Measurements from ENCODE around the gene ELP6. TPM values are rescaled to one million over a fixed set of nuclear protein-coding genes. Genes with fewer than 3 reads are reported as not detected.
"Not testable (repeated sequence)": the region's sequence is repeated elsewhere in the genome, so short reads cannot be mapped to it uniquely, and the experiment has no call there.

Gene ELP6
- total and polyA plus RNA-seq, 4 donors = 18.8 to 21.4 (median 19.5) TPM

DNA sequence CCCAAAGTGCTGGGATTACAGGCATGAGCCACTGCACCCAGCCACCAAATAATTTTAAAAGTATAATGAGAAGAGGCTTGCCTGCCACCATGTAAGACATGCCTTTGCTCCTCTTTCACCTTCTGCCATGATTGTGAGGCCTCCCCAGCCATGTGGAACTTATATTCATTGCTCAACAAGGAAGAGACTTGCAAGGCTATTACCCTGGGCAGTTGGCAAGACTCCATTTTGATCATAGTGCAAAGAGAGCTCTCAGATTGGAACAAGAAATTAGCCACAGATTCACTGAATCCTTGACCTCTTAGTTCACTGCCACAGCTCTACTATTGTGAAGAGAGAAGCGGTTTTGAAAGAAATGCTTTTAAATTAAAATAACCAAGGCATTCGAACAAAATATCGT lies 43.9 kb downstream of the ELP6 start:
- no peak for DNase-seq (ENCODE audit: low spot score)
- peaks cover 8 to 23% (median 10%) of the 10 kb centered on the region in 4 donors for H3K4me1 ChIP-seq (ENCODE audit: control insufficient read depth in 4 of 4, insufficient read depth in 4 of 4, low read length in 3 of 4)
- no peak overlapping the region for H3K9ac ChIP-seq (ENCODE audit: low read depth in 1 of 2, low read length in 2 of 2)
- WGBS = 86% methylated on average over 3 of the region's 3 CpGs
- peaks cover 0 to 3% (median 1%) of the 10 kb centered on the region in 4 donors for H3K36me3 ChIP-seq (ENCODE audit: control insufficient read depth in 4 of 4, insufficient read depth in 3 of 4, low read depth in 1 of 4, low read length in 3 of 4)
- H3K9me3 ChIP-seq (ENCODE audit: control insufficient read depth in 4 of 4, low read length in 3 of 4) = no peaks in the 10 kb centered on the region
- no peak overlapping the region for H3K27ac ChIP-seq (ENCODE audit: low read depth in 1 of 2, low read length in 2 of 2)
- peak; percentile 26 to 50 for TF ChIP-seq HNF4A (conservative IDR thresholded peaks at IDR 0.05)
- TF ChIP-seq RXRA (IDR thresholded peaks at IDR 0.05) = peak in 1 of 2 donors; percentile 40
- TF ChIP-seq HNF4G (IDR thresholded peaks at IDR 0.05) = no peak
- H3K27me3 ChIP-seq (ENCODE audit: control insufficient read depth in 4 of 4, insufficient read depth in 4 of 4, low read length in 3 of 4) = no peaks in the 10 kb centered on the region
- no peak overlapping the region for H3K4me3 ChIP-seq (ENCODE audit: low read depth in 1 of 3, low read length in 3 of 3)

GRCh38 chr3:47468315-47468714 lies 45.2 kb downstream of the ELP6 start:
- not testable (repeated sequence) for H3K9ac ChIP-seq (ENCODE audit: low read depth in 1 of 2, low read length in 2 of 2); H3K4me3 ChIP-seq (ENCODE audit: low read depth in 1 of 3, low read length in 3 of 3); H3K27me3 ChIP-seq (ENCODE audit: control insufficient read depth in 4 of 4, insufficient read depth in 4 of 4, low read length in 3 of 4); H3K36me3 ChIP-seq (ENCODE audit: control insufficient read depth in 4 of 4, insufficient read depth in 3 of 4, low read depth in 1 of 4, low read length in 3 of 4); DNase-seq (ENCODE audit: low spot score); H3K9me3 ChIP-seq (ENCODE audit: control insufficient read depth in 4 of 4, low read length in 3 of 4); H3K27ac ChIP-seq (ENCODE audit: low read depth in 1 of 2, low read length in 2 of 2)
- H3K4me1 ChIP-seq (ENCODE audit: control insufficient read depth in 4 of 4, insufficient read depth in 4 of 4, low read length in 3 of 4) = peaks cover 2 to 14% (median 6%) of the 10 kb centered on the region in 4 donors
- 96% methylated on average over 1 of the region's 1 CpG for WGBS

DNA sequence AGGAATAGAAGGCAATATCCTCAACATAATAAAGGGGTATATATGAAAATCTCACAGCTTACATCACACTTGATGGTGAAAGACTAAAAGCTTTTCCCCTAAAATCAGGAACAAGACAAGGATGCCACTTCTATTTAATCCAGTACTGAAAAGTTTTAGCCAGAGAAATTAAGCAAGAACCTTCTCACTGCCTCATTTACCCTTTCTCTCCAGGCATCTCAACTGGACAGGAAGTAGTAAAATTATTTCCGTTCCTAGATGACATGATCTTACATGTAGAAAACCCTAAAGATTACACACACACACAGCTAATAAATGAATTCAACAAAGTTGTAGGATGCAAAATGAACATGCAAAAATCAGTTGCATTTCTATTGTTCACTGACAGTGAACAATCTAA lies 48.9 kb downstream of the ELP6 start:
- TF ChIP-seq RAD21 (IDR thresholded peaks at IDR 0.05) (no peak), HNF4A (conservative IDR thresholded peaks at IDR 0.05) (no peak), SP1 (IDR thresholded peaks at IDR 0.05) (no peak)
- TF ChIP-seq, protein P1, sequence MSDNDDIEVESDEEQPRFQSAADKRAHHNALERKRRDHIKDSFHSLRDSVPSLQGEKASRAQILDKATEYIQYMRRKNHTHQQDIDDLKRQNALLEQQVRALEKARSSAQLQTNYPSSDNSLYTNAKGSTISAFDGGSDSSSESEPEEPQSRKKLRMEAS (IDR thresholded peaks at IDR 0.05) = no peak
- H3K9ac ChIP-seq (ENCODE audit: low read depth in 1 of 2, low read length in 2 of 2) = no peak overlapping the region
- WGBS = 78% methylated on average over 1 of the region's 1 CpG
- no peaks in the 10 kb centered on the region for H3K9me3 ChIP-seq (ENCODE audit: control insufficient read depth in 4 of 4, low read length in 3 of 4)
- peaks cover 0 to 3% (median 2%) of the 10 kb centered on the region in 4 donors for H3K36me3 ChIP-seq (ENCODE audit: control insufficient read depth in 4 of 4, insufficient read depth in 3 of 4, low read depth in 1 of 4, low read length in 3 of 4)
- no peak overlapping the region for H3K4me3 ChIP-seq (ENCODE audit: low read depth in 1 of 3, low read length in 3 of 3)
- H3K27me3 ChIP-seq (ENCODE audit: control insufficient read depth in 4 of 4, insufficient read depth in 4 of 4, low read length in 3 of 4) = no peaks in the 10 kb centered on the region
- DNase-seq (ENCODE audit: low spot score) = no peak
- no peak overlapping the region for H3K27ac ChIP-seq (ENCODE audit: low read depth in 1 of 2, low read length in 2 of 2)
- peaks cover under 1 to 7% (median 3%) of the 10 kb centered on the region in 4 donors for H3K4me1 ChIP-seq (ENCODE audit: control insufficient read depth in 4 of 4, insufficient read depth in 4 of 4, low read length in 3 of 4)

DNA sequence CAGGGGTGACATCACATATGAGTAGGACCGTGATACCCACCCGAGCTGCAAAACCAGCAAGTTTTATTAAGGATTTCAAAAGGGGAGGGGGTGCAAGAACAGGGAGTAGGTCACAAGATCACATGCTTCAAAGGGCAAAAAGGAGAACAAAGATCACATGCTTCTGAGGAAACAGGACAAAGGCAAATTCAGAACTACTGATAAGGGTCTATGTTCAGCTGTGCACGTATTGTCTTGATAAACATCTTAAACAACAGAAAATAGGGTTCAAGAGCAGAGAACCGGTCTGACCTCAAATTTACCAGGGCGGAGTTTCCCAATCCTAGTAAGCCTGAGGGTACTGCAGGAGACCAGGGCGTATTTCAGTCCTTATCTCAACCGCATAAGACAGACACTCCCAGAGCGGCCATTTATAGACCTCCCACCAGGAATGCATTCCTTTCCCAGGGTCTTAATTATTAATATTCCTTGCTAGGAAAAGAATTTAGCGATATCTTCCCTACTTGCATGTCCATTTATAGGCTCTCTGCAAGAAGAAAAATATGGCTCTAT lies 53.9 kb downstream of the ELP6 start:
- not testable (repeated sequence) for DNase-seq (ENCODE audit: low spot score); H3K9ac ChIP-seq (ENCODE audit: low read depth in 1 of 2, low read length in 2 of 2)

DNA sequence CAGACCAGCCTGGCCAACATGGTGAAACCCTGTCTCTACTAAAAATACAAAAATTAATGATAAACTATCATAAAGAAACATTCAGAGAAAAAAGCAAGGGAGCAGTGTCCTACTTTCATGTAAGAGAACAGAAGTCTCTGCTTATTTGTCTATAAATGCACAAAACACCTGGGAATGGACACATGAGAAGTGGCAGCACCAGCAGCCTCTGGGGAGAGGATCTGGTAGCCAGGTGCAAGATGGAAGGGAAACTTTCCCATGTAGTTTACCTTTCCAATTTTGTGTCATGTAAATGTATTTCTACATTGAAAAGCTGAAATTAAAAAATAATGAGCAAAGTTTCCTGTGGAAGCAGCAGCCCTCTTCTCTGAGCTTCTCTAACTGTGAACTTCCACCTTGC lies 56.5 kb downstream of the ELP6 start:
- Histone ChIP-seq H3K36me3 (ENCODE audit: control insufficient read depth in 4 of 4, insufficient read depth in 3 of 4, low read depth in 1 of 4, low read length in 3 of 4) (peaks cover 0 to 2% (median 0%) of the 10 kb centered on the region in 4 donors), H3K9me3 (ENCODE audit: control insufficient read depth in 4 of 4, low read length in 3 of 4) (no peaks in the 10 kb centered on the region)

More for the DNA sequence above, 53.9 kb downstream of the ELP6 start:
- not testable (repeated sequence) for H3K27me3 ChIP-seq (ENCODE audit: control insufficient read depth in 4 of 4, insufficient read depth in 4 of 4, low read length in 3 of 4); H3K27ac ChIP-seq (ENCODE audit: low read depth in 1 of 2, low read length in 2 of 2); H3K4me3 ChIP-seq (ENCODE audit: low read depth in 1 of 3, low read length in 3 of 3); H3K36me3 ChIP-seq (ENCODE audit: control insufficient read depth in 4 of 4, insufficient read depth in 3 of 4, low read depth in 1 of 4, low read length in 3 of 4); H3K9me3 ChIP-seq (ENCODE audit: control insufficient read depth in 4 of 4, low read length in 3 of 4)
- 81% methylated on average over 9 of the region's 9 CpGs for WGBS
- peaks cover 5 to 22% (median 10%) of the 10 kb centered on the region in 4 donors for H3K4me1 ChIP-seq (ENCODE audit: control insufficient read depth in 4 of 4, insufficient read depth in 4 of 4, low read length in 3 of 4)

More for the DNA sequence above, 56.5 kb downstream of the ELP6 start:
- TF ChIP-seq TAF1 (conservative IDR thresholded peaks at IDR 0.05) (no peak), EGR1 (IDR thresholded peaks at IDR 0.05; ENCODE audit: low read depth in 2 of 2) (no peak), NR2F2 (IDR thresholded peaks at IDR 0.05) (no peak), HNF4A (conservative IDR thresholded peaks at IDR 0.05) (no peak), RAD21 (IDR thresholded peaks at IDR 0.05) (no peak), RXRA (IDR thresholded peaks at IDR 0.05) (no peak), HNF4G (IDR thresholded peaks at IDR 0.05) (no peak)
- TF ChIP-seq, protein P1 (IDR thresholded peaks at IDR 0.05) = no peak
- TF ChIP-seq, protein P2, sequence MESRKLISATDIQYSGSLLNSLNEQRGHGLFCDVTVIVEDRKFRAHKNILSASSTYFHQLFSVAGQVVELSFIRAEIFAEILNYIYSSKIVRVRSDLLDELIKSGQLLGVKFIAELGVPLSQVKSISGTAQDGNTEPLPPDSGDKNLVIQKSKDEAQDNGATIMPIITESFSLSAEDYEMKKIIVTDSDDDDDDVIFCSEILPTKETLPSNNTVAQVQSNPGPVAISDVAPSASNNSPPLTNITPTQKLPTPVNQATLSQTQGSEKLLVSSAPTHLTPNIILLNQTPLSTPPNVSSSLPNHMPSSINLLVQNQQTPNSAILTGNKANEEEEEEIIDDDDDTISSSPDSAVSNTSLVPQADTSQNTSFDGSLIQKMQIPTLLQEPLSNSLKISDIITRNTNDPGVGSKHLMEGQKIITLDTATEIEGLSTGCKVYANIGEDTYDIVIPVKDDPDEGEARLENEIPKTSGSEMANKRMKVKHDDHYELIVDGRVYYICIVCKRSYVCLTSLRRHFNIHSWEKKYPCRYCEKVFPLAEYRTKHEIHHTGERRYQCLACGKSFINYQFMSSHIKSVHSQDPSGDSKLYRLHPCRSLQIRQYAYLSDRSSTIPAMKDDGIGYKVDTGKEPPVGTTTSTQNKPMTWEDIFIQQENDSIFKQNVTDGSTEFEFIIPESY (IDR thresholded peaks at IDR 0.05) = no peak
- TF ChIP-seq, protein P3, sequence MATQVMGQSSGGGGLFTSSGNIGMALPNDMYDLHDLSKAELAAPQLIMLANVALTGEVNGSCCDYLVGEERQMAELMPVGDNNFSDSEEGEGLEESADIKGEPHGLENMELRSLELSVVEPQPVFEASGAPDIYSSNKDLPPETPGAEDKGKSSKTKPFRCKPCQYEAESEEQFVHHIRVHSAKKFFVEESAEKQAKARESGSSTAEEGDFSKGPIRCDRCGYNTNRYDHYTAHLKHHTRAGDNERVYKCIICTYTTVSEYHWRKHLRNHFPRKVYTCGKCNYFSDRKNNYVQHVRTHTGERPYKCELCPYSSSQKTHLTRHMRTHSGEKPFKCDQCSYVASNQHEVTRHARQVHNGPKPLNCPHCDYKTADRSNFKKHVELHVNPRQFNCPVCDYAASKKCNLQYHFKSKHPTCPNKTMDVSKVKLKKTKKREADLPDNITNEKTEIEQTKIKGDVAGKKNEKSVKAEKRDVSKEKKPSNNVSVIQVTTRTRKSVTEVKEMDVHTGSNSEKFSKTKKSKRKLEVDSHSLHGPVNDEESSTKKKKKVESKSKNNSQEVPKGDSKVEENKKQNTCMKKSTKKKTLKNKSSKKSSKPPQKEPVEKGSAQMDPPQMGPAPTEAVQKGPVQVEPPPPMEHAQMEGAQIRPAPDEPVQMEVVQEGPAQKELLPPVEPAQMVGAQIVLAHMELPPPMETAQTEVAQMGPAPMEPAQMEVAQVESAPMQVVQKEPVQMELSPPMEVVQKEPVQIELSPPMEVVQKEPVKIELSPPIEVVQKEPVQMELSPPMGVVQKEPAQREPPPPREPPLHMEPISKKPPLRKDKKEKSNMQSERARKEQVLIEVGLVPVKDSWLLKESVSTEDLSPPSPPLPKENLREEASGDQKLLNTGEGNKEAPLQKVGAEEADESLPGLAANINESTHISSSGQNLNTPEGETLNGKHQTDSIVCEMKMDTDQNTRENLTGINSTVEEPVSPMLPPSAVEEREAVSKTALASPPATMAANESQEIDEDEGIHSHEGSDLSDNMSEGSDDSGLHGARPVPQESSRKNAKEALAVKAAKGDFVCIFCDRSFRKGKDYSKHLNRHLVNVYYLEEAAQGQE (IDR thresholded peaks at IDR 0.05) = no peak
- H3K9ac ChIP-seq (ENCODE audit: low read depth in 1 of 2, low read length in 2 of 2) = no peak overlapping the region
- no peak overlapping the region for H3K4me3 ChIP-seq (ENCODE audit: low read depth in 1 of 3, low read length in 3 of 3)
- no peak overlapping the region for H3K27ac ChIP-seq (ENCODE audit: low read depth in 1 of 2, low read length in 2 of 2)
- DNase-seq (ENCODE audit: low spot score) = no peak
- no peaks in the 10 kb centered on the region for H3K27me3 ChIP-seq (ENCODE audit: control insufficient read depth in 4 of 4, insufficient read depth in 4 of 4, low read length in 3 of 4)
- H3K4me1 ChIP-seq (ENCODE audit: control insufficient read depth in 4 of 4, insufficient read depth in 4 of 4, low read length in 3 of 4) = peaks cover 4 to 26% (median 8%) of the 10 kb centered on the region in 4 donors

All from liver (tissue), 9 donors.